NCI-H1436 (cell line): ENCODE results near the gene LINC00632.
"Not testable (repeated sequence)": the region's sequence is repeated elsewhere in the genome, so short reads cannot be mapped to it uniquely, and the experiment has no call there.

Experiments used
- DNase-seq: peaks from one replicate; lab custom pipeline; 2025; lab: John Stamatoyannopoulos, UW

Gene LINC00632

GRCh38 chrX:140709421-140709846, at the start of gene LINC00632:
TSS of gene LINC00632 (plus strand) at chrX:140709759.
- no peak for DNase-seq

GRCh38 chrX:140661643-140662042, 47.9 kb upstream of the LINC00632 start:
- DNase-seq, result no peak

- no peak for DNase-seq
Observed at GRCh38 chrX:140664939-140665338, 44.6 kb upstream of the LINC00632 start.

DNA sequence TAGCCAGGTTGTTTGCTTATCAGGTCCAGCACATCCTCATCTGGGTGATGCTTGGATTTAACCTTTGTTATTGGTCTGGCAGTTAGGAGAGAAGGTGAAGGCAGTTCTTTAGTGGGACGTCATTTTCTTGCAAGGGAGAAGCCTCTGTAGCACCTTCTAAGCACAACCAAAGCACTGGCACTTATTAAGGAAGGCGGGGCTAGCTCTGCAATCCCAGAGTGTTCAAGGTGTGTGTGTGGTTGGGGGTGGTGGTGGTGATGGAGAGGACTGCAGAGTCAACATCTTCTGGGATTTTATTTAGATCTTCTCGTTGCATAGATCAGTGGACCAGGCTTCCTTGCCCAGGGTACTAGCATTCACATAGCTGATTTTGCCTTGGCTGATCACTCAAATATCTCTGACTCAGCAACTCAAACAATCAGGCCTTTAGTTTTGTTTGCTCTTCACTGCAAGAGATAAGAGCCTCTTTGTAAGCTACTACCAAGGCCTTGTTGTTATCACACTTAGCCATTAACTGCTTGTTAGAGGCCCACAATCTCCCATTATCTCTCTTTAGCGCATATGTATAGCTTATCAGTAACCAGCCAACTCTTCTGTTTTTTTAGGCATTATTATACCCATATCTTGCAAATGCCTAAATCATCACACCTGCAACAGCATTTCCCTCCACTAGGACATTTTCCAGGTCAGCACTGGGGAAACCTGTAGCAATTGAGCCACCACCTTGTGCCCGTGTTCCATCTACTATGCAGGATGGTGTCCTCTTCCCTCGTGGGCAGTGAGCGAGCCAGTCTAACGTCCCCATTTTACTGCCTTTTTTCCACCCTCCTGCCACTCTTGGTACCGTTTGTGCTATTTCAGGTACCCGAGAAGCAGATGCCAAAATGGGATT, 36.5 kb upstream of the LINC00632 start:
- DNase-seq, result no peak

DNA sequence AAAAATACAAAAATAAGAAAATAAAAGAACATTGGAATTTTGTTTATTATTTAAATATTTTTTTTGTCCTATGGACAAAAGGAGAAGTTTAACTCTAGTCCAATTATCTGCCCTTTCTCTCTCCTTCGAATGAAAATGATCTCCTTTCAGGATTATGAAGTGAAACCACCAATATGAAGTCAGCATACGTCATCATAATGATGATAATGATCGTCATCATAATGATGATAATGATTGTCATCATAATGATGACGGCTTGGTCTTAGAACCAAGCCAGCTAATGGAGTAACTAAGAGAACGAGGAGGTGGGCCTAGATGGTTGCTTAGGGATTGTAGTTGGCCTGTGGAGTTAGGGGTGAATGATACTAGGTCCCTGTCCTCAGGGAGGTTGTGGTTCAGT, 21.9 kb upstream of the LINC00632 start:
- DNase-seq, result no peak

DNA sequence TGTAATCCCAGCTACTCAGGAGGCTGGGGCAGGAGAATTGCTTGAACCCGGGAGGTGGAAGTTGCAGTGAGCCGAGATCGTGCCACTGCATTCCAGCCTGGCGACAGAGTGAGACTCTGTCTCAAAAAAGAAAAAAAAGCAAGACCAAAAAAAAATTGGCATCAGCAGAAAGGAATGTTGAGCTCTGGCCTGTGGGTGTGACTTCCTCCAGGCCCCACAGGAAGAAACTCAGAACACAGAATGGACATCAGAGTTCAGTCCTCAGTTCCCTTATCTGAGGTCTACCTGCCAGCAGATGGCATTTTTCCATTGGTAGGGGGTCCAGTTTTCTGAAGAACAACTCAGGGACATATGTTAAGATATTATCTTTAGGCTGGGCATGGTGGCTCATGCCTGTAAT, 18.0 kb upstream of the LINC00632 start:
- DNase-seq, result not testable (repeated sequence)

DNA sequence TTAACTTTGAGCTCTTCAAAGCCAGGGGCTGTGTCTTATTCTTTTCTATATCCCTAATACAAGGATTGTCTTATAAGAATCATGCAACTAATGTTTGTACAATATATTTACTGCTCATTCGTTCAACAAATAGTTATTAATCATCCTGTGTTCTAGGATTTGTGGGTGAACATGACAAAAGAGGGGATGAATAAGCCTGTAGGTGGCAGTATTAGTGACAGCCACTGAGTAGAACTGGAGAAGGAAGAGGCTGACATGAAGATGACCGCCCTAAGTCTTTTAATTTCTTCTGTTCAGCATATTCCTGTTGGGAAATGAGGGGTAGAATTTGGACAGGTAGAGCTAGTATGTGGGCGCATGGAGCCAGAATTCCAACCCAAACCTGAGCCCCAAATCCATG, 11.9 kb upstream of the LINC00632 start:
- DNase-seq, result no peak

GRCh38 chrX:140701480-140701879, 8.1 kb upstream of the LINC00632 start:
- DNase-seq, result no peak

GRCh38 chrX:140710710-140711109, 1.2 kb downstream of the LINC00632 start:
- DNase-seq, result no peak

- DNase-seq, result no peak
Observed at GRCh38 chrX:140711894-140712293, 2.3 kb downstream of the LINC00632 start.

- no peak for DNase-seq
Observed at GRCh38 chrX:140712413-140713173, 3.0 kb downstream of the LINC00632 start.

GRCh38 chrX:140713174-140713539, 3.6 kb downstream of the LINC00632 start:
- no peak for DNase-seq

DNA sequence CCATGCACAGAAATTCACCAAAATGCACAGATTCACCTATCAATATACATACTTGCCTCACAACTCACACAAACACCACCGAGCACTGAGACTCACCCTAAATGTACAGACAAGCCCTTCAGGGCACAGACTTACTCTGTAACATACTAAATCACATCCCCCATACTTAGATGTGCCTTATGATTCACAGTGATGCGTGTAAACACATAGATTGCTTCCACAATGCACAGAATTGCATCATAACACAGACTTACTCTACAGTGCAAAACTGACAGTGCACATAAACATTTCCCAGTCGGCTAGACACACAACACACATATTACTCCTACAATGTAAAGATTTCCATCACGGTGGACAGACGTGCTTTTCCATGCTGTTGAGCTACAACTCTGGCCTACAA, 6.2 kb downstream of the LINC00632 start:
- DNase-seq, result no peak

- no peak for DNase-seq
Observed at GRCh38 chrX:140723121-140723715, 13.7 kb downstream of the LINC00632 start.

- no peak for DNase-seq
Observed at GRCh38 chrX:140724309-140724708, 14.8 kb downstream of the LINC00632 start.

DNA sequence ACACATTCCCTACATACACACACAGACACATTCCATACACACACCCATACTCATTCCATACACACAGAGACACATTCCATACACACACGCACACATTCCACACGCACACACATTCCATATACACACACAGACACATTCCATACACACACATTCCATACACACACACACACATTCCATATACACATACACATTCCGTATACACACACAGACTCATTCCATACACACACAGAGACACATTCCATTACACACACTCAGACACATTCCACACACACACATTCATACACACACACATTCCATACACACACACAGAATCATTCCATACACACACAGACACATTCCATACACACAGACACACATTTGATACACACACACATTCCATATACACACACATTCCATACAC, 15.2 kb downstream of the LINC00632 start:
- DNase-seq, result no peak

DNA sequence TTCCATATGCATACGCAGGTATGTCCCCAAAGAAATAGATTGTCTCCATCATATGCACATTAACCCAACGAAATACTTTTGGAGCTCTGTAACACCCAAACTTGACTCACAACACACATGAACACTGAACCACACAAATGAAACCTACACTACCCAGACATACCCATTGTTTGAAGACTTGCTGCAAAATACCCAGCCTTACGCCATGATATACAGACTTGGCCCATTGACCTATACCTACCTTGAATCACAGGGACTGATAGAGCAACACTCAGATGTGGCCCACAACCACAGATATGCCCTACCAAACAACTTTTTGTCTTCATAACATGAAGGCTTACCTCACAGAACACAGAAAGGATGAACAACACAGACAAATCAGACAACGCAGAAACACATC, 15.9 kb downstream of the LINC00632 start:
- no peak for DNase-seq

- DNase-seq, result peak; percentile 33
Observed at GRCh38 chrX:140733766-140734342, 24.3 kb downstream of the LINC00632 start.

- DNase-seq, result no peak
Observed at GRCh38 chrX:140744085-140744484, 34.5 kb downstream of the LINC00632 start.

GRCh38 chrX:140756941-140757340, 47.4 kb downstream of the LINC00632 start:
- no peak for DNase-seq

DNA sequence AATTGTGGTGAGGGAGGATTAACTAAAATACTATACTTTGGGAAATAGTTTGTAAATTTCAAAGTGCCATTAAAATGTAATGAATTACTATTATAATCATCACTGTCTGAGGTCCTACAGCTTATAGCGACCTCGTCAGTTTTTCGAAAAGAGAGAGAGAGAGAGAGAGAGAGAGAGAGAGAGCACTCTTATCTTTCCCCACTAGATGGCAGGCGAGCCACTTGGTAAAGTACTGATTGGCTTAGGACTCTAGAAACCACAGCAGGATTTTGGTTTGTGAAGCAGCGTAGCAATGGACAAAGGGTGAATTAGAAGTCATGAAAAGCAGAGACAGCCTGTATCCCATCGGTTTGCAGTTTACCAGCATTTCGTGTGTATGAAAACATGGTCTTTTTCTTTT, 52.5 kb downstream of the LINC00632 start:
- DNase-seq, result peak; percentile 13

GRCh38 chrX:140764401-140764919, 54.9 kb downstream of the LINC00632 start:
- no peak for DNase-seq
